HCT116 (cell line): ENCODE results near the gene GALP.

Experiments used
- CEBPB ChIP-seq: IDR thresholded peaks from 2 replicates; pipeline ENCODE4 v1.6.1; 2012; ENCODE audit warnings: low read depth
- CTCF ChIP-seq, 3 experiments: fragments of 200-600 bp in 1 of 3; sonication (generic) in 1 of 3; IDR thresholded peaks in 2 of 3; conservative IDR thresholded peaks in 1 of 3; 2 replicates each; pipeline ENCODE4 v1.5.1; 2012 to 2017; ENCODE audit warnings: low read depth in 2 of 3, low read length in 2 of 3, antibody characterized with exemption in 1 of 3, borderline replicate concordance in 1 of 3, control low read depth in 1 of 3, mild to moderate bottlenecking in 1 of 3, mixed read lengths in 1 of 3, mixed run types in 1 of 3, moderate library complexity in 1 of 3; ENCODE audit not compliant: insufficient read depth in 1 of 3
- EZH2 ChIP-seq: fragments of 200-600 bp; sonication (generic); IDR thresholded peaks from 2 replicates; pipeline ENCODE4 v1.6.1; 2017; ENCODE audit warnings: antibody characterized with exemption, mixed run types
- FOSL1 ChIP-seq: IDR thresholded peaks from 2 replicates; pipeline ENCODE4 v1.6.1; 2012; ENCODE audit warnings: low read depth
- ZBTB33 ChIP-seq: IDR thresholded peaks from 2 replicates; pipeline ENCODE4 v1.6.1; 2011; ENCODE audit warnings: mild to moderate bottlenecking, low read length, moderate library complexity; ENCODE audit not compliant: insufficient replicate concordance; ENCODE audit errors: extremely low read depth
- ZFX ChIP-seq: fragments of 450-650 bp; IDR thresholded peaks from 2 replicates; pipeline ENCODE4 v1.6.1; 2017

GRCh38 chr19:56163097-56163496, 12.7 kb upstream of the GALP start:
- TF ChIP-seq CTCF (IDR thresholded peaks at IDR 0.05 in 2 of 3, conservative IDR thresholded peaks at IDR 0.05 in 1 of 3; ENCODE audit: borderline replicate concordance in 1 of 3, insufficient read depth in 1 of 3, low read depth in 2 of 3, low read length in 2 of 3) (no peak), ZFX (no peak), FOSL1 (no peak), CEBPB (no peak), ZBTB33 (no peak), EZH2 (no peak)
